ENCODE data around the gene COX4I2.
"Not testable (repeated sequence)": the region's sequence is repeated elsewhere in the genome, so short reads cannot be mapped to it uniquely, and the experiment has no call there.

Gene COX4I2

GRCh38 chr20:31626534-31626933 lies 11.2 kb upstream of the COX4I2 start:
- not testable (repeated sequence) for H3K27ac Mint-ChIP-seq; H3K4me1 Mint-ChIP-seq (ENCODE audit: low read depth); H3K27me3 Mint-ChIP-seq (ENCODE audit: low read depth); H3K9me3 Mint-ChIP-seq; DNase-seq (ENCODE audit: low spot score); H3K36me3 Mint-ChIP-seq (ENCODE audit: low read depth); H3K4me3 Mint-ChIP-seq

- not testable (repeated sequence) for H3K9me3 Mint-ChIP-seq; H3K27ac Mint-ChIP-seq; DNase-seq (ENCODE audit: low spot score); H3K4me3 Mint-ChIP-seq; H3K27me3 Mint-ChIP-seq (ENCODE audit: low read depth); H3K36me3 Mint-ChIP-seq (ENCODE audit: low read depth); H3K4me1 Mint-ChIP-seq (ENCODE audit: low read depth)
Observed at GRCh38 chr20:31628057-31628456, 9.7 kb upstream of the COX4I2 start.

- no peak for DNase-seq (ENCODE audit: low spot score)
- no peak overlapping the region for H3K27ac Mint-ChIP-seq
- no peak overlapping the region for H3K4me3 Mint-ChIP-seq
Observed at GRCh38 chr20:31630187-31630790, 7.4 kb upstream of the COX4I2 start.

GRCh38 chr20:31632548-31633338 lies 5.0 kb upstream of the COX4I2 start:
- H3K4me3 Mint-ChIP-seq, result no peak overlapping the region
- H3K9me3 Mint-ChIP-seq, result no peaks in the 10 kb centered on the region
- no peak overlapping the region for H3K27ac Mint-ChIP-seq
- peaks cover 3% of the 10 kb centered on the region for H3K4me1 Mint-ChIP-seq (ENCODE audit: low read depth)
- no peak for DNase-seq (ENCODE audit: low spot score)
- H3K27me3 Mint-ChIP-seq (ENCODE audit: low read depth), result no peaks in the 10 kb centered on the region
- no peaks in the 10 kb centered on the region for H3K36me3 Mint-ChIP-seq (ENCODE audit: low read depth)

More at GRCh38 chr20:31630187-31630790, 7.4 kb upstream of the COX4I2 start:
- H3K36me3 Mint-ChIP-seq (ENCODE audit: low read depth), result no peaks in the 10 kb centered on the region
- no peaks in the 10 kb centered on the region for H3K27me3 Mint-ChIP-seq (ENCODE audit: low read depth)
- peaks cover 3% of the 10 kb centered on the region for H3K4me1 Mint-ChIP-seq (ENCODE audit: low read depth)
- no peaks in the 10 kb centered on the region for H3K9me3 Mint-ChIP-seq

GRCh38 chr20:31633339-31633914 lies 4.3 kb upstream of the COX4I2 start:
- peaks cover 3% of the 10 kb centered on the region for H3K4me1 Mint-ChIP-seq (ENCODE audit: low read depth)
- no peaks in the 10 kb centered on the region for H3K36me3 Mint-ChIP-seq (ENCODE audit: low read depth)
- no peak overlapping the region for H3K27ac Mint-ChIP-seq
- no peak overlapping the region for H3K4me3 Mint-ChIP-seq
- no peak for DNase-seq (ENCODE audit: low spot score)
- no peaks in the 10 kb centered on the region for H3K9me3 Mint-ChIP-seq
- H3K27me3 Mint-ChIP-seq (ENCODE audit: low read depth), result no peaks in the 10 kb centered on the region

GRCh38 chr20:31638317-31638716 lies 605 bp downstream of the COX4I2 start:
- DNase-seq (ENCODE audit: low spot score), result no peak
- Mint-ChIP-seq H3K4me1 (ENCODE audit: low read depth) (peaks cover 7% of the 10 kb centered on the region), H3K27me3 (ENCODE audit: low read depth) (peaks cover 11% of the 10 kb centered on the region), H3K4me3 (no peak overlapping the region), H3K36me3 (ENCODE audit: low read depth) (no peaks in the 10 kb centered on the region), H3K9me3 (no peaks in the 10 kb centered on the region), H3K27ac (no peak overlapping the region)

- no peak for DNase-seq (ENCODE audit: low spot score)
- H3K36me3 Mint-ChIP-seq (ENCODE audit: low read depth), result no peaks in the 10 kb centered on the region
- H3K4me3 Mint-ChIP-seq, result no peak overlapping the region
- H3K4me1 Mint-ChIP-seq (ENCODE audit: low read depth), result peaks cover 7% of the 10 kb centered on the region
- no peak overlapping the region for H3K27ac Mint-ChIP-seq
- peaks cover 11% of the 10 kb centered on the region for H3K27me3 Mint-ChIP-seq (ENCODE audit: low read depth)
- H3K9me3 Mint-ChIP-seq, result no peaks in the 10 kb centered on the region
Observed at GRCh38 chr20:31638816-31639215, 1.1 kb downstream of the COX4I2 start.

- no peaks in the 10 kb centered on the region for H3K9me3 Mint-ChIP-seq
- peaks cover 11% of the 10 kb centered on the region for H3K27me3 Mint-ChIP-seq (ENCODE audit: low read depth)
- H3K36me3 Mint-ChIP-seq (ENCODE audit: low read depth), result no peaks in the 10 kb centered on the region
- DNase-seq (ENCODE audit: low spot score), result no peak
- H3K4me3 Mint-ChIP-seq, result no peak overlapping the region
- no peak overlapping the region for H3K27ac Mint-ChIP-seq
- H3K4me1 Mint-ChIP-seq (ENCODE audit: low read depth), result peaks cover 7% of the 10 kb centered on the region
Observed at GRCh38 chr20:31640259-31640658, 2.5 kb downstream of the COX4I2 start.

- Mint-ChIP-seq H3K36me3 (ENCODE audit: low read depth) (no peaks in the 10 kb centered on the region), H3K4me1 (ENCODE audit: low read depth) (peaks cover 7% of the 10 kb centered on the region), H3K27me3 (ENCODE audit: low read depth) (peaks cover 11% of the 10 kb centered on the region), H3K9me3 (no peaks in the 10 kb centered on the region), H3K4me3 (no peak overlapping the region), H3K27ac (no peak overlapping the region)
- DNase-seq (ENCODE audit: low spot score), result no peak
Observed at GRCh38 chr20:31641391-31641790, 3.7 kb downstream of the COX4I2 start.

- no peak for DNase-seq (ENCODE audit: low spot score)
- H3K4me3 Mint-ChIP-seq, result no peak overlapping the region
- H3K27me3 Mint-ChIP-seq (ENCODE audit: low read depth), result peaks cover 11% of the 10 kb centered on the region
- H3K36me3 Mint-ChIP-seq (ENCODE audit: low read depth), result no peaks in the 10 kb centered on the region
- no peaks in the 10 kb centered on the region for H3K9me3 Mint-ChIP-seq
- no peak overlapping the region for H3K27ac Mint-ChIP-seq
- peaks cover 7% of the 10 kb centered on the region for H3K4me1 Mint-ChIP-seq (ENCODE audit: low read depth)
Observed at GRCh38 chr20:31642837-31643236, 5.1 kb downstream of the COX4I2 start.

- H3K4me3 Mint-ChIP-seq, result no peak overlapping the region
- no peak overlapping the region for H3K27ac Mint-ChIP-seq
- DNase-seq (ENCODE audit: low spot score), result no peak
- peaks cover 11% of the 10 kb centered on the region for H3K27me3 Mint-ChIP-seq (ENCODE audit: low read depth)
- H3K36me3 Mint-ChIP-seq (ENCODE audit: low read depth), result no peaks in the 10 kb centered on the region
- peaks cover 7% of the 10 kb centered on the region for H3K4me1 Mint-ChIP-seq (ENCODE audit: low read depth)
- no peaks in the 10 kb centered on the region for H3K9me3 Mint-ChIP-seq
Observed at GRCh38 chr20:31643522-31643921, 5.8 kb downstream of the COX4I2 start.

- no peaks in the 10 kb centered on the region for H3K9me3 Mint-ChIP-seq
- H3K27ac Mint-ChIP-seq, result no peak overlapping the region
- DNase-seq (ENCODE audit: low spot score), result no peak
- H3K27me3 Mint-ChIP-seq (ENCODE audit: low read depth), result peaks cover 11% of the 10 kb centered on the region
- H3K4me1 Mint-ChIP-seq (ENCODE audit: low read depth), result peaks cover 7% of the 10 kb centered on the region
- no peak overlapping the region for H3K4me3 Mint-ChIP-seq
- H3K36me3 Mint-ChIP-seq (ENCODE audit: low read depth), result no peaks in the 10 kb centered on the region
Observed at GRCh38 chr20:31644701-31645100, 7.0 kb downstream of the COX4I2 start.

GRCh38 chr20:31648104-31648503 lies 10.4 kb downstream of the COX4I2 start:
- H3K4me3 Mint-ChIP-seq; H3K4me1 Mint-ChIP-seq (ENCODE audit: low read depth); H3K27me3 Mint-ChIP-seq (ENCODE audit: low read depth); H3K36me3 Mint-ChIP-seq (ENCODE audit: low read depth); H3K27ac Mint-ChIP-seq; DNase-seq (ENCODE audit: low spot score); H3K9me3 Mint-ChIP-seq: not testable (repeated sequence)

- Mint-ChIP-seq H3K27me3 (ENCODE audit: low read depth) (peaks cover 8% of the 10 kb centered on the region), H3K4me1 (ENCODE audit: low read depth) (no peaks in the 10 kb centered on the region), H3K9me3 (no peaks in the 10 kb centered on the region), H3K36me3 (ENCODE audit: low read depth) (no peaks in the 10 kb centered on the region), H3K4me3 (no peak overlapping the region), H3K27ac (no peak overlapping the region)
- no peak for DNase-seq (ENCODE audit: low spot score)
Observed at GRCh38 chr20:31652917-31653396, 15.2 kb downstream of the COX4I2 start.

Data from T-helper 2 cell treated with Interferon-gamma antibody and Interleukin-4, amounts not matched to agents 5 μg/mL and 100 μg/mL, for 36 hours (primary cell).